Activated T-helper 9 cell treated with anti-CD3 and anti-CD28 coated beads, Interleukin-2, amount 50 U/mL, for 16 hours (primary cell): ENCODE measurements around the gene DDX3Y.

Source experiments
- DNase-seq: peaks from one replicate; pipeline ENCODE4 v3.0.0-alpha.2; 2020; ENCODE audit warnings: low read depth

The DDX3Y gene

DNA sequence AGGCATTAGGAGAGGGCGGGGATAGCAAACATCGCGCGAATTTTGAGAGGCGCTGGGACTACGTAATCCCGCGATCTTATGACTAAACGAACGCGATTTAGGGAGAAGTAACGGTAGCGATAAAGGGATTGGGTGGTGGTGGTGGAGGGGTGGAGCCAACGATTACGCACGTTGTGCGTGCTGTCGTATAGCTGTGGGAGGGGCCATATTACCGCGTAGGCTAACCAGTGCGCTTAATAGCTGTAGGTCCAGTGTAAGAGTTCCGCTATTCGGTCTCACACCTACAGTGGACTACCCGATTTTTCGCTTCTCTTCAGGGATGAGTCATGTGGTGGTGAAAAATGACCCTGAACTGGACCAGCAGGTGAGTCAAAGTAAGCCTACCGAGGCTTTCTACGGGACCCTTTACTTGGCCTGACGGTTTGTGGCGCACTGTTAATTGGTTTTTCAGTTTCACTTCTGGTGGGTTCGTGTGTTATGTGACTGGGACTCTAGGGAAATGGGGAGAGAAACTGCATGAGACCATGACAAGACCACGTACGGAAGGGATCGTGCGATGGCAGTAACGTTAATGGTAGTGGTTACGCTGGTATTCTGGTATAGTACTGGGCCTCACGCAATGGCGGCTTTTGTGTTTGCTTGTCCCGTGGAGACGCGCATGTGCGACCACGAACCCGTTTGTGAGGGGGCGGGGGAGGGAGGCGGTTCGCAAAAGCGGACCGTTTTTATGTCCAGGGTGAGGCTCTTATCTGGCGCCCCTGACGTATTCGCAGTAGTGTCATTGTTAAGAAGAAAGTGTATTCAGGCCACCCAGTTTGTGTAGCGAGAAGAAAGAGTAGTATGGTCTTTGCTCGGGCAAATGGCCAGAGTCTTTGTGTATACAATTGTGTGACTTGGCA is at the start of gene DDX3Y:
DDX3Y (plus strand) TSS at position 251 of the 899 bp plus-strand sequence; CDS start at position 320, 69 bp downstream.
- no peak for DNase-seq

DNA sequence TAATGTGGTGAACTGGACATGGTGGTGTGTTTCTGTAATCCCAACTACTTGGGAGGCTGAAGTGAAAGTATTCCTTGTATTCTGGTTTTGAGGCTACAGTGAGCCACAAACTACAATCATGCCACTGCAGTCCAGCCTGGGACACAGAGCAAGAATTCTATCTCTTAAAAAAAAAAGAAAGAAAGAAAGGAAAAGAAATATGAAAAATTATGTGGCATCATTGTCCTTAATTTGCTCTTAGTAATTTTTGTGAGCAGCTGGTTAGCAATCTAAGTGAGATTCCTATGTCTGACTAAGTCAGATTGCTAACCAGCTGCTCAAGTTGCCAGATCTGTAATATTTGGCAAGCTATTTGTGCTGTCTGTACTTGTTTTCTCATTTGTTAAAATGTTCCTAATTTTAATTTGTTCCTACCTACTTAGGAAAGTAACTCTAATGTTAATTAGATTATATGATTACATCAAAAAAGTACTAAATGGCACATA is 48.8 kb upstream of the DDX3Y start:
- DNase-seq = no peak

DNA sequence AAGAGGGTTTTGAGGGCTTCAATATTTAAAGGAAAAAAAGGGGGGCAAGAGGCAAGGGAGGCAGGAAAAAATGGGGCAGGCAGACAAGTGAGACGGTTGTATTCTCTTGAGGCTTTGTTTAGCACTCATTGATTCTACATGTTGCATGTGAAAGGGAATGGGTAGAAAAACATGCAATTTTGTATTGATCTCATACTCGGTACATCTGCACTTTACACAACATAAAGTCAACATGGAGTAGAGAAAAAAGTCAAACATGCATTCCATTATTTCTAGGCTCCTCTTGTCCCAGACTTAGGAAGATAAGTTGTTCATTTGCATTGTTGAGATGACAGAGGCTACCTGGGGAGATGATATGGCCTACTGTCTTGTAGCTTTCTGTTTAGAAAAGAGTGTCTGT is 36.7 kb upstream of the DDX3Y start:
- DNase-seq = no peak

DNA sequence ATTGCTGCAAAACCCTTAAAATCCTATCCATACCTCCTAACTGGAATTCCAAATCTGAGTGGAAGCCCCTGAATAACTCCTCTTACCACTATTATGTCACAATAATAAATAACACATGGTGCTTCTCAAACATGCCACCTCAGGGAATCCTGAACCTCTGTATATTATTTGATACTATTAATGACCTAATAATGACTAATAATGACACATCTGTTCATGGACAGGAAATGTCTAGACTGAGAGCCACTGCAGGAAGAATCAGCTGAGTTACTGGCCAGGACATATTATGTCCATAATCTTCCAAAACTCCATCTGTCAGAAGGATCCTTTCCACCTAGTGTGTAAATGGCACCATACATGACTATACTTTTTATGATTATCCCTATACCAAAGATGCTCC is 7.7 kb upstream of the DDX3Y start:
- DNase-seq = no peak

DNA sequence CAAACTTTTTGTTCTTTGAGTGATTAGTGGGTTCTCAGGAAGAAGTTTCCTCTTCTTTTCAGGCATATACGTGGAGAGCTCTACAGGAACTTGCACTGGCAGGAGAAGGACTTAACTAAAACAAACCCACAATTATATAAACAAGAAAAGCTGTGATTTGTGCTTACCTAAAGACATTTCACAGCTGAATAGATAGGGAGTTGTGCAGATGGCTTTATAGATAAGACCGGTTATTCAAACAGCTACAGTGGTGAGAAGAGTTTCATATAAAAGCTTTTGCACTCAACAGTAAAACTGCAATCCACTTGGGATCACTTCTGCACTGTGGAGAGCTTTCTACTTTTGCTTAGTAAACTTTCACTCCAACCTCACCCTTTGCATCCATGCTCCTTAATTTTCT is 6.1 kb upstream of the DDX3Y start:
- DNase-seq = no peak

DNA sequence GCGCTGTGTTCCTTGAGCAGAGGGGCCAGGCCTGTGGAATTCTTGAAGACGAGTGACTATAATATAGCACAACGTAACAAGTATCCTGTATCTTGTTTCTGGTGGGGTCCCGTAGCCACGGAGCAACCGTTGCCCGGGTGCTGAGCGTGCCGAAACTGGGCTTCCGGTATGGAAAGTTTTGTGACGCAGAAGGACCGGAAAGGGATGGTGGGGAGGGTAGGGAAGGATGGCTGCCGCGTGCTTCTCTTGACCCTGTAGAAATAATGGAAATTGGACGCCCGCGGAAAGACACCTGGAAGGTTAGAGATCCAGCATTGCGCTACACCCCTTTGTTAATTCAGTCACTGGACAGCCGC is 827 bp downstream of the DDX3Y start:
- DNase-seq = no peak

DNA sequence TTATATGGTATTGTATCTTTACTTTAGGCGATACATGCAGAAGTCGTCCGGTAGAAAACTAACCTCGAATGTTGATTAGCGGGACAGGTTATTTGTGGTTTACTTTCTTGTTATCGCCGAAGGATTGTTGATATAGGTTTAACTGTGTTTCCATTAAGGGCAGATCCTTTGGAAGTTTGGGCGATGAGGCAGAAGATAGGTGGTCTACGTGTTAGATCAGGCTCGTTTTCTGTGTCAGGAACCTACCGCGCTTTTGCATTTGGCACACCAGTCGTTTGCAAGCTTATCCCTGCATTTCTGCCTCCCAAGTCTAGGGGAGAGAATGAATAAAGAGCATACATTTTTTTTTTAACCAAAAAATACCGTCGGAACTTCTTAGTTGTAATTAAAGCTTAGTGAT is 1.2 kb downstream of the DDX3Y start:
- no peak for DNase-seq

DNA sequence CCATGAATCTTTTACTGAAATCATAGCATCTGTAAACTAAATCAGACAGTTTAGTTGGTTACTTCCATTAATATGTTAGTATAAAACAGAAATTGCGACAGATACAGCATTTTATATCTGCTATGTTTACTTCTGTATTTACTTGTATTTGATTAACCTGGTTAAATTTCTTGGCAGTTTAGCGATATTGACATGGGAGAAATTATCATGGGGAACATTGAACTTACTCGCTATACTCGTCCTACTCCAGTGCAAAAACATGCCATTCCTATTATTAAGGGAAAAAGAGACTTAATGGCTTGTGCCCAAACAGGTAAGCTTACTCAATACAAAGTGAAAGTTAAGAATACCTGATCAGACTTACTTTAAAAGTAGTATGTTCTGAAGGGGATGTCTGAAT is 8.9 kb downstream of the DDX3Y start:
- no peak for DNase-seq

DNA sequence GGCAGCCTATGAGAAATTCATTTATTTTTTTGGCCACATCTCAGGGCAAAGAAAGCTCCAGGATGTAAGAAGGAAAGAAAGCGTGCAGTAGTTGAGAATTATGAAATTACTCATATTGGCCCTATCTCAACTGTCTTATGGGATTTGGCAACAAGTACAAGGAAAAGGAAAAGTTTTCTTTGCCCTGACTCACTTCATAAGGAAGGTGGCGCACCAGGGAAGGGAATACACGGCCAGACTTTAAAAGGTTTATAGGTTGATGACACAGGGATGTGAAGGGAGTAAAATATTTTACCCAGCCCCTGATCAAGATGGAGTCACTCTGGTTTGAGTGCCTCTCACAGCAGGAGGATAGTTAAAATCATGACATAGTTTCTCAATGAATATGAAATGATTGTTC is 23.4 kb downstream of the DDX3Y start:
- DNase-seq = no peak

DNA sequence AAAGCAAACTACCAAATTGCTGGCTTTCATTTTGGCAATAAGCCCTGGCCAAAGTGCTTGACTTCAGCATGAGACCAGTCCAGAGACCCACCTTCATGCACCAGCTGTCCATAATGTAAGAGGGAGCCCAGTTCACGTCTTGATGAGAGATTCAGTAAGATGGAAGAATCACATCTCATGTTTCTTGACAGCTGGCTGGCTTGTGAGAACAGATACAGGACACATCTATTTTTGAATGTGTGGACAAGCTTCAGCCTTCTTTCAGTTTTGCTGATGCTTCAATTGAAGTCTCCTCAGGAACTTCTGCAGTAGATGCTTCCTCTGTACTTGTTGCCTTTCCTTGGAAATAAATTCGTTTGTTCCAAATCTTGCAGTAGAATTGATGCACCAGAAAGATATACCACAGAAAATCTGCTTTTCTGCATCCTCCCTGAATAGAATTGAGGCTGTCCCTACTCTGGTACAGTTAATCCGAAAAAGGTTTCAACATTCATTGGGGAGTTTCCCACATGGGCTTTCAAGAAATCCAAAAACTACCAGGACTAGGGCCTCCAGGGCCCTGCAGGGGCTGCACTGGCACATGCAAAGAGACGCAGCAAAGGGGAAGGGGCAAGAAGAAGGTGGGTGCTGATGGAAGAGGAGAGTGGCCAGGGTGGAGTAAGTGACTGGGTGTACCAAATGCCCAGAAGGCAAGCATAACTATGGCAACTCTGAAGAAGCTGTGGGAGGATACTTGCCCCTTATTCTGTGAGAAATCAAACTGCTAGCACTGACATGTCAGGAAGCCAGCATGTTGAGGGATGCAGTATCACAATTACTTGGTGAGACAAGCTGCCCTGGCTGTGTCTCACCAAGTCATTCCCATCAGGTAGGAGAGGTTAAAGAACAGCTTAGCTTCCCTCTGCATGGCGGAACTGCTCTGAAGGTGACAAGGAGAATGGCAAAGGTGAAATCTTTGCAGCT is 37.3 kb downstream of the DDX3Y start:
- DNase-seq = no peak
